Glutamatergic neuron (in vitro differentiated cells): ENCODE data around the gene HACD3. TPM values are rescaled to one million over a fixed set of nuclear protein-coding genes. Genes with fewer than 3 reads are reported as not detected.

Experiments used
- DNase-seq: peaks from one replicate; pipeline ENCODE4 v3.0.0; 2022
- H3K27ac Mint-ChIP-seq: one replicate; pipeline ENCODE4 v1.8.0; 2020; ENCODE audit warnings: mild to moderate bottlenecking, mixed read lengths, inconsistent platforms; ENCODE audit not compliant: unreplicated experiment
- H3K27me3 Mint-ChIP-seq: one replicate; pipeline ENCODE4 v1.8.0; 2020; ENCODE audit warnings: mild to moderate bottlenecking, moderate library complexity, mixed read lengths, inconsistent platforms; ENCODE audit not compliant: unreplicated experiment
- H3K36me3 Mint-ChIP-seq: one replicate; pipeline ENCODE4 v1.8.0; 2020; ENCODE audit warnings: mild to moderate bottlenecking, mixed read lengths, inconsistent platforms; ENCODE audit not compliant: unreplicated experiment
- H3K4me1 Mint-ChIP-seq: one replicate; pipeline ENCODE4 v1.8.0; 2020; ENCODE audit warnings: mild to moderate bottlenecking, low read depth, mixed read lengths, inconsistent platforms; ENCODE audit not compliant: unreplicated experiment
- H3K4me3 Mint-ChIP-seq: one replicate; pipeline ENCODE4 v1.8.0; 2020; ENCODE audit warnings: mild to moderate bottlenecking, mixed read lengths, inconsistent platforms; ENCODE audit not compliant: unreplicated experiment
- H3K9me3 Mint-ChIP-seq: one replicate; pipeline ENCODE4 v1.8.0; 2020; ENCODE audit warnings: mild to moderate bottlenecking, moderate library complexity, mixed read lengths, inconsistent platforms; ENCODE audit not compliant: unreplicated experiment
- total RNA-seq: library from RNA; stranded (reverse); fragmentation: NEBNext Ultra II Directional; extraction: Animal tissue kit (Norgen Biotek cat#: 25700); gene quantifications from one replicate; pipeline ENCODE4 v1.2.1, GENCODE V29; 2021; ENCODE audit not compliant: unreplicated experiment
- TF ChIP-seq, protein P1 (sequence below): fragments of 200-600 bp; sonication (generic); IDR thresholded peaks from one replicate; pipeline ENCODE4 v1.5.0; 2021; ENCODE audit not compliant: partially characterized antibody, unreplicated experiment

The HACD3 gene
- total RNA-seq, 1 donor from 2014 or later, result 200 TPM

GRCh38 chr15:65603559-65603958, 73.3 kb downstream of the HACD3 start:
- no peak for DNase-seq
- Mint-ChIP-seq H3K9me3 (no peaks in the 10 kb centered on the region), H3K4me1 (no peaks in the 10 kb centered on the region), H3K27me3 (no peaks in the 10 kb centered on the region), H3K27ac (no peak overlapping the region), H3K36me3 (no peaks in the 10 kb centered on the region), H3K4me3 (no peak overlapping the region)
- TF ChIP-seq, protein P1, sequence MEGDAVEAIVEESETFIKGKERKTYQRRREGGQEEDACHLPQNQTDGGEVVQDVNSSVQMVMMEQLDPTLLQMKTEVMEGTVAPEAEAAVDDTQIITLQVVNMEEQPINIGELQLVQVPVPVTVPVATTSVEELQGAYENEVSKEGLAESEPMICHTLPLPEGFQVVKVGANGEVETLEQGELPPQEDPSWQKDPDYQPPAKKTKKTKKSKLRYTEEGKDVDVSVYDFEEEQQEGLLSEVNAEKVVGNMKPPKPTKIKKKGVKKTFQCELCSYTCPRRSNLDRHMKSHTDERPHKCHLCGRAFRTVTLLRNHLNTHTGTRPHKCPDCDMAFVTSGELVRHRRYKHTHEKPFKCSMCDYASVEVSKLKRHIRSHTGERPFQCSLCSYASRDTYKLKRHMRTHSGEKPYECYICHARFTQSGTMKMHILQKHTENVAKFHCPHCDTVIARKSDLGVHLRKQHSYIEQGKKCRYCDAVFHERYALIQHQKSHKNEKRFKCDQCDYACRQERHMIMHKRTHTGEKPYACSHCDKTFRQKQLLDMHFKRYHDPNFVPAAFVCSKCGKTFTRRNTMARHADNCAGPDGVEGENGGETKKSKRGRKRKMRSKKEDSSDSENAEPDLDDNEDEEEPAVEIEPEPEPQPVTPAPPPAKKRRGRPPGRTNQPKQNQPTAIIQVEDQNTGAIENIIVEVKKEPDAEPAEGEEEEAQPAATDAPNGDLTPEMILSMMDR, result no peak

GRCh38 chr15:65610871-65611718, 80.8 kb downstream of the HACD3 start, which contains the start of gene INTS14:
Gene INTS14 (minus strand): TSS chr15:65611131. CDS start chr15:65607380, 3,751 bp downstream.
- peak; percentile 99 for DNase-seq
- Mint-ChIP-seq H3K9me3 (peaks cover 4% of the 10 kb centered on the region), H3K36me3 (no peaks in the 10 kb centered on the region), H3K27ac (peak within 1 kb of the TSS; percentile 97), H3K4me3 (peak within 1 kb of the TSS; percentile 100), H3K4me1 (peaks cover 7% of the 10 kb centered on the region), H3K27me3 (peaks cover 2% of the 10 kb centered on the region)
- TF ChIP-seq, protein P1, result peak; percentile 87

GRCh38 chr15:65611888-65612615, 81.8 kb downstream of the HACD3 start:
- Mint-ChIP-seq H3K4me3 (peak overlapping the region; percentile 100), H3K4me1 (peaks cover 7% of the 10 kb centered on the region), H3K27ac (peak overlapping the region; percentile 67), H3K27me3 (peaks cover 2% of the 10 kb centered on the region), H3K9me3 (peaks cover 4% of the 10 kb centered on the region), H3K36me3 (no peaks in the 10 kb centered on the region)
- TF ChIP-seq, protein P1, result no peak
- no peak for DNase-seq

- TF ChIP-seq, protein P1, result no peak
- Mint-ChIP-seq H3K27me3 (peaks cover 2% of the 10 kb centered on the region), H3K4me3 (no peak overlapping the region), H3K36me3 (no peaks in the 10 kb centered on the region), H3K27ac (no peak overlapping the region), H3K9me3 (peaks cover 4% of the 10 kb centered on the region), H3K4me1 (peaks cover 7% of the 10 kb centered on the region)
- no peak for DNase-seq
Observed at GRCh38 chr15:65612616-65612946, 82.3 kb downstream of the HACD3 start.
